DOHH2 (cell line): Measurements from ENCODE around the gene FOXF2.

Experiments
- CTCF ChIP-seq: fragments of 200-600 bp; sonication (generic); IDR thresholded peaks from one replicate; pipeline ENCODE4 v1.5.1; 2014; ENCODE audit warnings: antibody characterized with exemption, mild to moderate bottlenecking, low read depth, low read length; ENCODE audit not compliant: poor library complexity, severe bottlenecking
- EZH2phosphoT487 ChIP-seq: fragments of 200-600 bp; sonication (generic); IDR thresholded peaks from 2 replicates; pipeline ENCODE4 v1.6.1; 2017; ENCODE audit warnings: borderline replicate concordance, mild to moderate bottlenecking, antibody characterized with exemption, low read length, moderate library complexity, mixed read lengths

GRCh38 chr6:1392813-1393640, 3.7 kb downstream of the FOXF2 start:
- TF ChIP-seq CTCF (no peak), EZH2phosphoT487 (no peak)
